HEK293 (cell line): ENCODE data around the gene ATF6B.

Experiments
- CTCF ChIA-PET: fragments of 350-600 bp; formaldehyde crosslinking; extraction: SDS; loops from one replicate; lab custom pipeline; 2021; ENCODE audit warnings: antibody characterized with exemption; lab: Yijun Ruan, JAX
- POLR2A ChIA-PET: fragments of 300-600 bp; formaldehyde crosslinking; extraction: SDS; loops from one replicate; lab custom pipeline; 2020; ENCODE audit warnings: antibody characterized with exemption, inconsistent platforms; lab: Yijun Ruan, JAX
- H3K27ac ChIP-seq: fragments of 200-500 bp; sonication (Bioruptor generic); 2 replicates; pipeline ENCODE4 v1.5.1; 2014; ENCODE audit warnings: low read depth, low read length, control low read depth, inconsistent platforms; ENCODE audit errors: extremely low read depth
- H3K36me3 ChIP-seq, 2 experiments: fragments of 200-500 bp in 1 of 2; sonication (Bioruptor generic) in 1 of 2; 1 replicate in 1 of 2; 2 replicates in 1 of 2; pipeline ENCODE4 v1.5.1; 2014 to 2017; ENCODE audit warnings: inconsistent platforms in 2 of 2, low read length in 2 of 2; ENCODE audit not compliant: control insufficient read depth in 2 of 2, insufficient read depth in 1 of 2
- H3K4me1 ChIP-seq: fragments of 200-500 bp; sonication (Bioruptor generic); 2 replicates; pipeline ENCODE4 v1.5.1; 2014; ENCODE audit warnings: mild to moderate bottlenecking, low read length, inconsistent platforms; ENCODE audit not compliant: control insufficient read depth, insufficient read depth
- H3K4me3 ChIP-seq: 2 replicates; pipeline ENCODE4 v1.5.1; 2011; ENCODE audit warnings: low read depth, mild to moderate bottlenecking, control low read depth, low read length, moderate library complexity
- H3K9me3 ChIP-seq: fragments of 200-500 bp; sonication (Bioruptor generic); 2 replicates; pipeline ENCODE4 v1.5.1; 2014; ENCODE audit warnings: low read depth, low read length, inconsistent platforms; ENCODE audit not compliant: control insufficient read depth, insufficient read depth
- GLIS2 ChIP-seq: fragments of 450-650 bp; formaldehyde crosslinking; IDR thresholded peaks from 2 replicates; pipeline ENCODE4 v1.5.1; 2016; ENCODE audit warnings: missing biosample characterization, missing genetic modification characterization
- HIC1 ChIP-seq: fragments of 450-650 bp; formaldehyde crosslinking; IDR thresholded peaks from 2 replicates; pipeline ENCODE4 v1.5.1; 2016; ENCODE audit warnings: missing biosample characterization, missing genetic modification characterization
- IKZF3 ChIP-seq: fragments of 450-650 bp; IDR thresholded peaks from 2 replicates; pipeline ENCODE4 v1.5.0; 2018; ENCODE audit warnings: missing biosample characterization, mild to moderate bottlenecking, missing genetic modification characterization, moderate library complexity
- KLF16 ChIP-seq: fragments of 450-650 bp; formaldehyde crosslinking; IDR thresholded peaks from 2 replicates; pipeline ENCODE4 v1.5.1; 2017; ENCODE audit warnings: missing biosample characterization, missing genetic modification characterization
- KLF9 ChIP-seq: fragments of 450-650 bp; formaldehyde crosslinking; IDR thresholded peaks from 2 replicates; pipeline ENCODE4 v1.5.1; 2016; ENCODE audit warnings: missing biosample characterization, missing genetic modification characterization, low read depth
- MYNN ChIP-seq: fragments of 450-650 bp; formaldehyde crosslinking; IDR thresholded peaks from 2 replicates; pipeline ENCODE4 v1.5.1; 2016; ENCODE audit warnings: missing biosample characterization, missing genetic modification characterization, borderline replicate concordance
- SP3 ChIP-seq: fragments of 450-650 bp; formaldehyde crosslinking; IDR thresholded peaks from 2 replicates; pipeline ENCODE4 v1.5.1; 2016; ENCODE audit warnings: missing biosample characterization, missing genetic modification characterization
- ZBTB1 ChIP-seq: fragments of 450-650 bp; formaldehyde crosslinking; IDR thresholded peaks from 2 replicates; pipeline ENCODE4 v1.5.1; 2016; ENCODE audit warnings: missing biosample characterization, missing genetic modification characterization
- ZBTB17 ChIP-seq: fragments of 450-650 bp; formaldehyde crosslinking; IDR thresholded peaks from 2 replicates; pipeline ENCODE4 v1.5.1; 2016; ENCODE audit warnings: missing biosample characterization, missing genetic modification characterization
- ZBTB26 ChIP-seq: fragments of 450-650 bp; formaldehyde crosslinking; optimal IDR thresholded peaks from 2 replicates; pipeline ENCODE3; 2016; ENCODE audit warnings: missing biosample characterization, mild to moderate bottlenecking, missing genetic modification characterization
- ZBTB7A ChIP-seq: fragments of 450-650 bp; formaldehyde crosslinking; IDR thresholded peaks from 2 replicates; pipeline ENCODE4 v1.5.1; 2016; ENCODE audit warnings: low read depth, missing biosample characterization, missing genetic modification characterization
- ZEB2 ChIP-seq: fragments of 450-650 bp; formaldehyde crosslinking; IDR thresholded peaks from 2 replicates; pipeline ENCODE4 v1.5.1; 2016; ENCODE audit warnings: missing biosample characterization, missing genetic modification characterization
- ZNF335 ChIP-seq: fragments of 450-650 bp; formaldehyde crosslinking; conservative IDR thresholded peaks from 2 replicates; pipeline ENCODE4 v1.5.1; 2016; ENCODE audit warnings: missing biosample characterization, missing genetic modification characterization
- ZNF423 ChIP-seq: fragments of 450-650 bp; formaldehyde crosslinking; IDR thresholded peaks from 2 replicates; pipeline ENCODE4 v1.5.1; 2016; ENCODE audit warnings: missing biosample characterization, missing genetic modification characterization
- ZNF501 ChIP-seq: fragments of 450-650 bp; formaldehyde crosslinking; IDR thresholded peaks from 2 replicates; pipeline ENCODE4 v1.5.1; 2016; ENCODE audit warnings: missing biosample characterization, missing genetic modification characterization
- ZNF549 ChIP-seq: fragments of 450-650 bp; IDR thresholded peaks from 2 replicates; pipeline ENCODE4 v1.5.1; 2018; ENCODE audit warnings: missing biosample characterization, missing genetic modification characterization, mild to moderate bottlenecking, inconsistent platforms, moderate library complexity
- ZNF776 ChIP-seq: fragments of 450-650 bp; formaldehyde crosslinking; IDR thresholded peaks from 2 replicates; pipeline ENCODE4 v1.5.0; 2017; ENCODE audit warnings: missing biosample characterization, missing genetic modification characterization, borderline replicate concordance
- ZNF843 ChIP-seq: fragments of 450-650 bp; formaldehyde crosslinking; IDR thresholded peaks from 2 replicates; pipeline ENCODE4 v1.5.1; 2016; ENCODE audit warnings: missing biosample characterization, missing genetic modification characterization
- TF ChIP-seq, protein P1 (sequence below): fragments of 450-650 bp; formaldehyde crosslinking; IDR thresholded peaks from 2 replicates; pipeline ENCODE4 v1.5.1; 2016; ENCODE audit warnings: missing biosample characterization, missing genetic modification characterization
- TF ChIP-seq, protein P2 (sequence below): fragments of 450-650 bp; formaldehyde crosslinking; IDR thresholded peaks from 2 replicates; pipeline ENCODE4 v1.5.1; 2016; ENCODE audit warnings: missing biosample characterization, missing genetic modification characterization, borderline replicate concordance
- TF ChIP-seq, protein P3 (sequence below): fragments of 450-650 bp; formaldehyde crosslinking; IDR thresholded peaks from 2 replicates; pipeline ENCODE4 v1.5.1; 2017; ENCODE audit warnings: missing biosample characterization, missing genetic modification characterization
- TF ChIP-seq, protein P4 (sequence below): fragments of 450-650 bp; formaldehyde crosslinking; IDR thresholded peaks from 2 replicates; pipeline ENCODE4 v1.5.1; 2016; ENCODE audit warnings: missing biosample characterization, missing genetic modification characterization
- TF ChIP-seq, protein P5 (sequence below): fragments of 450-650 bp; formaldehyde crosslinking; IDR thresholded peaks from 2 replicates; pipeline ENCODE4 v1.5.1; 2016; ENCODE audit warnings: missing biosample characterization, missing genetic modification characterization

ATF6B gene

GRCh38 chr6:32153564-32154513 lies 25.8 kb upstream of the ATF6B start, which contains the start of gene PPT2:
Gene PPT2, plus strand, starts transcription at chr6:32154141. Its CDS starts 454 bp downstream, at chr6:32154595.
- Histone ChIP-seq H3K4me1 (peaks cover 7% of the 10 kb centered on the region; the same call in 1 of the 2 replicates), H3K9me3 (no peaks in the 10 kb centered on the region), H3K4me3 (peak within 1 kb of the TSS; percentile 66), H3K27ac (peak within 1 kb of the TSS; percentile 80), H3K36me3 (peaks cover 22 to 37% of the 10 kb centered on the region in 2 experiments)
- CTCF ChIA-PET: interaction anchor here (0.6 to 1.3 kb wide), 8 partner anchors 15 to 1223 kb away, joined by 3 to 21 read pairs (median 6); partner anchors contain the start of genes ATF6B and FKBPL
- POLR2A ChIA-PET: interaction anchor here (0.6 to 3.4 kb wide), 14 partner anchors 9 to 817 kb away, joined by 3 to 38 read pairs (median 6); partner anchors contain the start of genes AGPAT1, ATF6B, DDX39B and FKBPL
- TF ChIP-seq IKZF3 (tag by site-specific recombination) (peak; percentile 71), ZEB2 (peak; percentile 62; the same call in 1 of the 2 replicates), ZNF423 (tag by site-specific recombination) (no peak), ZNF549 (no peak), ZNF335 (tag by site-specific recombination) (peak; percentile 83), ZNF776 (tag by site-specific recombination) (no peak), GLIS2 (tag by site-specific recombination) (peak; percentile 25), SP3 (tag by site-specific recombination) (peak; percentile 72), MYNN (peak; percentile 68), HIC1 (tag by site-specific recombination) (peak; percentile 73), ZNF843 (tag by site-specific recombination) (peak; percentile 24; the same call in 1 of the 2 replicates), ZBTB7A (tag by site-specific recombination) (peak; percentile 46; the same call in 1 of the 2 replicates), ZBTB17 (tag by site-specific recombination) (peak; percentile 92), ZNF501 (peak; percentile 74; the same call in 1 of the 2 replicates), KLF9 (tag by site-specific recombination) (peak; percentile 72), KLF16 (tag by site-specific recombination) (peak; percentile 71; the same call in 1 of the 2 replicates), ZBTB26 (tag by site-specific recombination) (peak; percentile 81), ZBTB1 (tag by site-specific recombination) (no peak)
- TF ChIP-seq, protein P1, sequence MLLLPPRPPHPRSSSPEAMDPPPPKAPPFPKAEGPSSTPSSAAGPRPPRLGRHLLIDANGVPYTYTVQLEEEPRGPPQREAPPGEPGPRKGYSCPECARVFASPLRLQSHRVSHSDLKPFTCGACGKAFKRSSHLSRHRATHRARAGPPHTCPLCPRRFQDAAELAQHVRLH (tag by site-specific recombination): peak; percentile 34; the same call in 1 of the 2 replicates
- TF ChIP-seq, protein P2, sequence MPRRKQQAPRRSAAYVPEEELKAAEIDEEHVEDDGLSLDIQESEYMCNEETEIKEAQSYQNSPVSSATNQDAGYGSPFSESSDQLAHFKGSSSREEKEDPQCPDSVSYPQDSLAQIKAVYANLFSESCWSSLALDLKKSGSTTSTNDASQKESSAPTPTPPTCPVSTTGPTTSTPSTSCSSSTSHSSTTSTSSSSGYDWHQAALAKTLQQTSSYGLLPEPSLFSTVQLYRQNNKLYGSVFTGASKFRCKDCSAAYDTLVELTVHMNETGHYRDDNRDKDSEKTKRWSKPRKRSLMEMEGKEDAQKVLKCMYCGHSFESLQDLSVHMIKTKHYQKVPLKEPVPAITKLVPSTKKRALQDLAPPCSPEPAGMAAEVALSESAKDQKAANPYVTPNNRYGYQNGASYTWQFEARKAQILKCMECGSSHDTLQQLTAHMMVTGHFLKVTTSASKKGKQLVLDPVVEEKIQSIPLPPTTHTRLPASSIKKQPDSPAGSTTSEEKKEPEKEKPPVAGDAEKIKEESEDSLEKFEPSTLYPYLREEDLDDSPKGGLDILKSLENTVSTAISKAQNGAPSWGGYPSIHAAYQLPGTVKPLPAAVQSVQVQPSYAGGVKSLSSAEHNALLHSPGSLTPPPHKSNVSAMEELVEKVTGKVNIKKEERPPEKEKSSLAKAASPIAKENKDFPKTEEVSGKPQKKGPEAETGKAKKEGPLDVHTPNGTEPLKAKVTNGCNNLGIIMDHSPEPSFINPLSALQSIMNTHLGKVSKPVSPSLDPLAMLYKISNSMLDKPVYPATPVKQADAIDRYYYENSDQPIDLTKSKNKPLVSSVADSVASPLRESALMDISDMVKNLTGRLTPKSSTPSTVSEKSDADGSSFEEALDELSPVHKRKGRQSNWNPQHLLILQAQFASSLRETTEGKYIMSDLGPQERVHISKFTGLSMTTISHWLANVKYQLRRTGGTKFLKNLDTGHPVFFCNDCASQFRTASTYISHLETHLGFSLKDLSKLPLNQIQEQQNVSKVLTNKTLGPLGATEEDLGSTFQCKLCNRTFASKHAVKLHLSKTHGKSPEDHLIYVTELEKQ (tag by site-specific recombination): peak; percentile 23; the same call in 1 of the 2 replicates
- TF ChIP-seq, protein P3, sequence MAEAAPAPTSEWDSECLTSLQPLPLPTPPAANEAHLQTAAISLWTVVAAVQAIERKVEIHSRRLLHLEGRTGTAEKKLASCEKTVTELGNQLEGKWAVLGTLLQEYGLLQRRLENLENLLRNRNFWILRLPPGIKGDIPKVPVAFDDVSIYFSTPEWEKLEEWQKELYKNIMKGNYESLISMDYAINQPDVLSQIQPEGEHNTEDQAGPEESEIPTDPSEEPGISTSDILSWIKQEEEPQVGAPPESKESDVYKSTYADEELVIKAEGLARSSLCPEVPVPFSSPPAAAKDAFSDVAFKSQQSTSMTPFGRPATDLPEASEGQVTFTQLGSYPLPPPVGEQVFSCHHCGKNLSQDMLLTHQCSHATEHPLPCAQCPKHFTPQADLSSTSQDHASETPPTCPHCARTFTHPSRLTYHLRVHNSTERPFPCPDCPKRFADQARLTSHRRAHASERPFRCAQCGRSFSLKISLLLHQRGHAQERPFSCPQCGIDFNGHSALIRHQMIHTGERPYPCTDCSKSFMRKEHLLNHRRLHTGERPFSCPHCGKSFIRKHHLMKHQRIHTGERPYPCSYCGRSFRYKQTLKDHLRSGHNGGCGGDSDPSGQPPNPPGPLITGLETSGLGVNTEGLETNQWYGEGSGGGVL (tag by site-specific recombination): peak; percentile 93
- TF ChIP-seq, protein P4, sequence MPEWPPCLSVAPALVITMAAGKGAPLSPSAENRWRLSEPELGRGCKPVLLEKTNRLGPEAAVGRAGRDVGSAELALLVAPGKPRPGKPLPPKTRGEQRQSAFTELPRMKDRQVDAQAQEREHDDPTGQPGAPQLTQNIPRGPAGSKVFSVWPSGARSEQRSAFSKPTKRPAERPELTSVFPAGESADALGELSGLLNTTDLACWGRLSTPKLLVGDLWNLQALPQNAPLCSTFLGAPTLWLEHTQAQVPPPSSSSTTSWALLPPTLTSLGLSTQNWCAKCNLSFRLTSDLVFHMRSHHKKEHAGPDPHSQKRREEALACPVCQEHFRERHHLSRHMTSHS (tag by site-specific recombination): no peak
- TF ChIP-seq, protein P5, sequence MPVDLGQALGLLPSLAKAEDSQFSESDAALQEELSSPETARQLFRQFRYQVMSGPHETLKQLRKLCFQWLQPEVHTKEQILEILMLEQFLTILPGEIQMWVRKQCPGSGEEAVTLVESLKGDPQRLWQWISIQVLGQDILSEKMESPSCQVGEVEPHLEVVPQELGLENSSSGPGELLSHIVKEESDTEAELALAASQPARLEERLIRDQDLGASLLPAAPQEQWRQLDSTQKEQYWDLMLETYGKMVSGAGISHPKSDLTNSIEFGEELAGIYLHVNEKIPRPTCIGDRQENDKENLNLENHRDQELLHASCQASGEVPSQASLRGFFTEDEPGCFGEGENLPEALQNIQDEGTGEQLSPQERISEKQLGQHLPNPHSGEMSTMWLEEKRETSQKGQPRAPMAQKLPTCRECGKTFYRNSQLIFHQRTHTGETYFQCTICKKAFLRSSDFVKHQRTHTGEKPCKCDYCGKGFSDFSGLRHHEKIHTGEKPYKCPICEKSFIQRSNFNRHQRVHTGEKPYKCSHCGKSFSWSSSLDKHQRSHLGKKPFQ: no peak
